ENCODE data around the gene WSB1. TPM values are rescaled to one million over a fixed set of nuclear protein-coding genes. Genes with fewer than 3 reads are reported as not detected.
A peak's percentile ranks its signal among the peaks of the same experiment; 100 is the strongest.

Gene WSB1
- polyA plus RNA-seq, 6 donors from 2014 or later, result 188 to 342 (median 263) TPM

DNA sequence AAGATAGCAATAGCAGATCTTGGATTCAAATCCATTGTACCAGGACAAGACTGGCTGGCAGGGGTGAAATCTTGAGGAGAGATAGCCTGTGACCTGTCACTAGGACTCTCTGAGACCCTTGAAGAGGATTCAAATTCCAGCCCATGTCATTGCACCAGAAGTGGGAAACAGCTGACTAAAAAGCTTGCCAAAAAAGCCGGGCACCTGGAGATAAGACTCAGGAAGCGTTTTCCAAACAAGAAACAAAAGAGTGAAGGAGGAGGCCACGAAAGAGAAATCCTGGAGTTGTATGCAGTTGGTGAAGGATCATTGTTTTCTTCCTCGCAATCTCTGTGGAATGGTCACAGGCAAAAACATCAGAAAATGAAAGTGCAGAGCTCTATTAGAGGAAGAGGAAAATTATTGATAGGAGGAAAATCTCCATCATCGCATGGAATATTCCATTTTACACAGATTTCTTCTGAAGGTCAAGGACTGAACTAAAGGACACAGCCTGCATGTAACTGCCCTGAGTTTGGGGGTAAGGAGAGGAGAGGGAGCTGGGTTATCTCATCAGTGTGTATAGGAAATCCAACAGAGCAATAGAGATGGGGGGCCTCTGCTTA lies 9.0 kb upstream of the WSB1 start:
- peak overlapping the region; percentile 47 to 91 (median 70) for H3K27ac Mint-ChIP-seq
- H3K9me3 Mint-ChIP-seq, result no peaks in the 10 kb centered on the region
- H3K27me3 Mint-ChIP-seq, result no peaks in the 10 kb centered on the region
- ATAC-seq (ENCODE audit: low read depth in 2 of 2) (no peak), DNase-seq (no peak)
- no peaks in the 10 kb centered on the region for H3K36me3 Mint-ChIP-seq
- H3K4me1 Mint-ChIP-seq, result peaks cover 49 to 65% (median 62%) of the 10 kb centered on the region in 3 donors
- peak overlapping the region; percentile 0 to 83 (median 63) for H3K4me3 Mint-ChIP-seq

- H3K36me3 Mint-ChIP-seq, result no peaks in the 10 kb centered on the region
- H3K9me3 Mint-ChIP-seq, result no peaks in the 10 kb centered on the region
- H3K4me1 Mint-ChIP-seq, result peaks cover 49 to 62% (median 59%) of the 10 kb centered on the region in 3 donors
- no peaks in the 10 kb centered on the region for H3K27me3 Mint-ChIP-seq
- peak overlapping the region in 4 of 6 donors; percentile 42 to 91 (median 76) for H3K27ac Mint-ChIP-seq
- DNase-seq (no peak), ATAC-seq (ENCODE audit: low read depth in 2 of 2) (no peak)
- H3K4me3 Mint-ChIP-seq, result peak overlapping the region in 6 of 8 donors; percentile 58 to 83 (median 66)
Observed at GRCh38 chr17:27285516-27285915, 8.4 kb upstream of the WSB1 start.

- peaks cover 29 to 37% (median 37%) of the 10 kb centered on the region in 3 donors for H3K4me1 Mint-ChIP-seq
- H3K9me3 Mint-ChIP-seq, result no peaks in the 10 kb centered on the region
- H3K36me3 Mint-ChIP-seq, result no peaks in the 10 kb centered on the region
- H3K4me3 Mint-ChIP-seq, result no peak overlapping the region
- H3K27ac Mint-ChIP-seq, result no peak overlapping the region
- no peak for ATAC-seq (ENCODE audit: low read depth in 2 of 2)
- no peak for DNase-seq
- H3K27me3 Mint-ChIP-seq, result no peaks in the 10 kb centered on the region
Observed at GRCh38 chr17:27288183-27288582, 5.7 kb upstream of the WSB1 start.

DNA sequence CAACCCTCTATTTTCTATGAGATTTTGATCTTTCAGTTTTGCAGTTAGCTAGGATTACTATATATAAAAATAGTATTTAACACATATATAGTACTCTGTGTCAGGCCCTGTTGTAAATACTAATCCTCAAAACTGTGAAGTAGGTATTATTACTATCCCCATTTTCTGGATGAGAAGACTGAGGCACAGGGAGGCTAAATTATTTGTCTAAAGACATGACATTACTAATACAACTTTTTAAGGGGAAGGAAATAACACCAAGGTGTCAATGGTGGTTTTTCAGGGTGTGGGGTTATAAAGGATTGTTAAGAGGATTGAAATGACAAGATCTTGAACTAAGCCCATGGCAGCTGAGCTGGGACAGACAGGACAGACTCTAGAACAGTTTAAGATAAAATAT lies 4.1 kb upstream of the WSB1 start:
- peak overlapping the region in 1 of 6 donors; percentile 38 for H3K27ac Mint-ChIP-seq
- H3K4me1 Mint-ChIP-seq, result peaks cover 24 to 32% (median 28%) of the 10 kb centered on the region in 3 donors
- no peaks in the 10 kb centered on the region for H3K9me3 Mint-ChIP-seq
- no peak overlapping the region for H3K4me3 Mint-ChIP-seq
- DNase-seq, result no peak
- ATAC-seq (ENCODE audit: low read depth in 2 of 2), result no peak
- H3K36me3 Mint-ChIP-seq, result peaks cover 0 to 7% of the 10 kb centered on the region in 2 donors
- H3K27me3 Mint-ChIP-seq, result no peaks in the 10 kb centered on the region

DNA sequence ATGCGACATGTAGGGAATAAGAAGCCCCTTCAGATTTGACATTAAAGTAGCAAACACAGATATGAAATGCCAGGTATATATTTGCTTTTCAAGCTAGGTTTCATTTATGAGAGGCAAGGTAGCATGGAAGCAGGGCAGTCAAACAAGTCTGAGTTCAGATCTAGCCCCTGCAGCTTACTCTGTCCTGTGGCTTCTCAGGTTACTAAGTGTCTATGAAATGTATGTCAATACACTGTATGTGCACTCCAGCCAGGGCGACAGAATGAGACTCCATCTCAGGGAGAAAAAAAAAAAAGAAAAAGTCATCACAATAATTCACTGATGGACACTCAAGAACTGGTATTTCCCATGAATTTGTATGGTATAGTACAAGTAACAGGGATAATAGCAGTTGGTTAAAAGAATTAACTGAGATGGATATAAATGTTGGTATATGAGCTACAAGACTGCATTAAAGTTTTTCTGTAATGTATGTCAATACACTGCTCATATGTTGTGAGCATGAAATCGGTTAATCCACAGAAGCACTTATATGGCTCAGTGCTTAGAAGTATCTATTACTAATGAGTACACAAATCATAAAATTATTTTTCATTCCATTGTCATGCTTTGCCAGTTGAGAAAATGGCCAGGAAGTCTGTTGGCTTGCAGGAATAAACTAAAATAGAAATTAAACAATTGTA lies 2.9 kb upstream of the WSB1 start:
- no peak for ATAC-seq (ENCODE audit: low read depth in 2 of 2)
- DNase-seq, result no peak
- Mint-ChIP-seq H3K4me1 (peaks cover 25 to 32% (median 27%) of the 10 kb centered on the region in 3 donors), H3K27ac (peak overlapping the region in 1 of 6 donors; percentile 13), H3K27me3 (no peaks in the 10 kb centered on the region), H3K4me3 (peak overlapping the region in 1 of 8 donors; percentile 68), H3K9me3 (no peaks in the 10 kb centered on the region), H3K36me3 (peaks cover 0 to 7% of the 10 kb centered on the region in 2 donors)

DNA sequence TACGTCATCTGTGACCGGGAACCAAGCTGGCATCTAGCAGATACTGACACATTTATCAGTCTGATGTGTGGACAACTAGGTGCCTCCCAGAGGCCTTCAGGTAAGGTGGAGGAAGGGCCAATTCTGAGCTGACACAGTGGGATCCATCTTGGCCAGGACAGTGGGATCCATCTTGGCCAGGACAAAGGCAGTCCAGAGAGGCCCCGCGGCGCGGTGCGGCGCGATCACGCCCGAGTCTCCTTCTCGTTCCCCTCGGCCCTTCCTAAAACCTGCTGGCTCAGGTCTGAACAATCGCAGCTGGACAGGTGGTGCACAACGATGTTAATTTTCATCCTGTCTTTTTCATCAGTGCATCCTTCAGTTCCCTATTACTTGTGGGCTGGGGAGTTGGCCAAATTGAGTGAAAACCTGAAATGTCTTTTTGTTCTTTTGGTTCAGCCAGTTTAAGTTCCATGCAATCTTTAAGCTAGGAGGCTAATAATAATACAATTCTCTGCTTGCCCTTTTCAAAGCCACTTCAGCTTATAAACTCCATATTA lies 486 bp upstream of the WSB1 start:
- H3K9me3 Mint-ChIP-seq, result no peaks in the 10 kb centered on the region
- H3K27ac Mint-ChIP-seq, result peak overlapping the region; percentile 95 to 100 (median 99)
- H3K27me3 Mint-ChIP-seq, result no peaks in the 10 kb centered on the region
- peak overlapping the region; percentile 90 to 100 (median 98) for H3K4me3 Mint-ChIP-seq
- ATAC-seq (ENCODE audit: low read depth in 2 of 2), result no peak
- peaks cover 0 to 7% of the 10 kb centered on the region in 2 donors for H3K36me3 Mint-ChIP-seq
- DNase-seq, result no peak
- H3K4me1 Mint-ChIP-seq, result peaks cover 30 to 46% (median 40%) of the 10 kb centered on the region in 3 donors

- DNase-seq (peak; percentile 36), ATAC-seq (ENCODE audit: low read depth in 2 of 2) (peak; percentile 15 to 18)
- H3K27me3 Mint-ChIP-seq, result no peaks in the 10 kb centered on the region
- H3K36me3 Mint-ChIP-seq, result peaks cover 0 to 7% of the 10 kb centered on the region in 2 donors
- peak overlapping the region; percentile 90 to 100 (median 98) for H3K4me3 Mint-ChIP-seq
- H3K27ac Mint-ChIP-seq, result peak overlapping the region; percentile 99 to 100 (median 99)
- peaks cover 34 to 60% (median 50%) of the 10 kb centered on the region in 3 donors for H3K4me1 Mint-ChIP-seq
- no peaks in the 10 kb centered on the region for H3K9me3 Mint-ChIP-seq
Observed at GRCh38 chr17:27294689-27295630, 1.0 kb downstream of the WSB1 start.

GRCh38 chr17:27295945-27296344 lies 2.0 kb downstream of the WSB1 start:
- ATAC-seq (ENCODE audit: low read depth in 2 of 2) (no peak), DNase-seq (no peak)
- H3K4me3 Mint-ChIP-seq, result peak overlapping the region; percentile 90 to 100 (median 98)
- H3K27ac Mint-ChIP-seq, result peak overlapping the region; percentile 67 to 99 (median 92)
- H3K27me3 Mint-ChIP-seq, result no peaks in the 10 kb centered on the region
- H3K36me3 Mint-ChIP-seq, result peaks cover 0 to 7% of the 10 kb centered on the region in 2 donors
- peaks cover 32 to 67% (median 51%) of the 10 kb centered on the region in 3 donors for H3K4me1 Mint-ChIP-seq
- no peaks in the 10 kb centered on the region for H3K9me3 Mint-ChIP-seq

GRCh38 chr17:27296428-27296979 lies 2.6 kb downstream of the WSB1 start:
- Mint-ChIP-seq H3K4me3 (peak overlapping the region; percentile 90 to 100 (median 98)), H3K36me3 (peaks cover 0 to 7% of the 10 kb centered on the region in 2 donors), H3K4me1 (peaks cover 36 to 72% (median 57%) of the 10 kb centered on the region in 3 donors), H3K9me3 (no peaks in the 10 kb centered on the region), H3K27me3 (no peaks in the 10 kb centered on the region), H3K27ac (peak overlapping the region; percentile 67 to 99 (median 92))
- ATAC-seq (ENCODE audit: low read depth in 2 of 2) (no peak), DNase-seq (no peak)

GRCh38 chr17:27299384-27300049 lies 5.6 kb downstream of the WSB1 start:
- ATAC-seq (ENCODE audit: low read depth in 2 of 2) (no peak), DNase-seq (no peak)
- H3K4me3 Mint-ChIP-seq, result peak overlapping the region in 5 of 8 donors; percentile 12 to 71 (median 51)
- H3K4me1 Mint-ChIP-seq, result peaks cover 36 to 77% (median 61%) of the 10 kb centered on the region in 3 donors
- H3K36me3 Mint-ChIP-seq, result peaks cover under 1 to 3% of the 10 kb centered on the region in 2 donors
- no peaks in the 10 kb centered on the region for H3K27me3 Mint-ChIP-seq
- H3K27ac Mint-ChIP-seq, result peak overlapping the region in 5 of 6 donors; percentile 2 to 93 (median 41)
- no peaks in the 10 kb centered on the region for H3K9me3 Mint-ChIP-seq

- DNase-seq (no peak), ATAC-seq (ENCODE audit: low read depth in 2 of 2) (no peak)
- H3K4me1 Mint-ChIP-seq, result peaks cover 22 to 44% (median 41%) of the 10 kb centered on the region in 3 donors
- H3K36me3 Mint-ChIP-seq, result peaks cover 0 to 7% of the 10 kb centered on the region in 2 donors
- H3K9me3 Mint-ChIP-seq, result no peaks in the 10 kb centered on the region
- H3K27me3 Mint-ChIP-seq, result no peaks in the 10 kb centered on the region
- peak overlapping the region in 3 of 6 donors; percentile 7 to 48 (median 7) for H3K27ac Mint-ChIP-seq
- H3K4me3 Mint-ChIP-seq, result no peak overlapping the region
Observed at GRCh38 chr17:27303734-27304133, 9.8 kb downstream of the WSB1 start.

GRCh38 chr17:27306276-27306835 lies 12.4 kb downstream of the WSB1 start:
- Mint-ChIP-seq H3K9me3 (no peaks in the 10 kb centered on the region), H3K36me3 (peaks cover 5 to 19% of the 10 kb centered on the region in 2 donors), H3K27ac (peak overlapping the region in 2 of 6 donors; percentile 76 to 87), H3K27me3 (no peaks in the 10 kb centered on the region), H3K4me3 (peak overlapping the region in 1 of 8 donors; percentile 22), H3K4me1 (peaks cover 11 to 21% (median 19%) of the 10 kb centered on the region in 3 donors)
- ATAC-seq (ENCODE audit: low read depth in 2 of 2) (no peak), DNase-seq (no peak)
